Endodermal cell (in vitro differentiated cells): ENCODE results near the gene KRTAP5-3. TPM values are rescaled to one million over a fixed set of nuclear protein-coding genes. Genes with fewer than 3 reads are reported as not detected.

Experiments
- DNase-seq: peaks from one replicate; pipeline ENCODE4 v3.0.0-alpha.2; 2017
- H3K27ac ChIP-seq: 2 replicates; pipeline ENCODE4 v1.5.1; 2013; ENCODE audit warnings: mild to moderate bottlenecking, low read depth, low read length, moderate library complexity
- H3K27me3 ChIP-seq: 2 replicates; pipeline ENCODE4 v1.6.1; 2013; ENCODE audit warnings: mild to moderate bottlenecking, low read length, moderate library complexity; ENCODE audit not compliant: insufficient read depth, control insufficient read depth, poor library complexity, severe bottlenecking
- H3K36me3 ChIP-seq: 2 replicates; pipeline ENCODE4 v1.7.0; 2013; ENCODE audit warnings: mild to moderate bottlenecking, low read length, moderate library complexity; ENCODE audit not compliant: control insufficient read depth, insufficient read depth
- H3K4me1 ChIP-seq: one replicate; pipeline ENCODE4 v1.7.0; 2013; ENCODE audit warnings: low read length; ENCODE audit not compliant: control insufficient read depth, insufficient read depth
- H3K4me3 ChIP-seq: 2 replicates; pipeline ENCODE4 v1.5.1; 2013; ENCODE audit warnings: mild to moderate bottlenecking, low read length, moderate library complexity
- H3K9ac ChIP-seq: 2 replicates; pipeline ENCODE4 v1.6.1; 2013; ENCODE audit warnings: mild to moderate bottlenecking, low read length, moderate library complexity; ENCODE audit not compliant: poor library complexity, severe bottlenecking; ENCODE audit errors: extremely low read depth
- H3K9me3 ChIP-seq: 2 replicates; pipeline ENCODE4 v1.6.1; 2013; ENCODE audit warnings: mild to moderate bottlenecking, low read length, moderate library complexity; ENCODE audit not compliant: control insufficient read depth
- H3K27ac Mint-ChIP-seq: 2 replicates; pipeline ENCODE4 v1.8.0; 2020; ENCODE audit warnings: mixed read lengths
- H3K27me3 Mint-ChIP-seq: 2 replicates; pipeline ENCODE4 v1.8.0; 2021; ENCODE audit warnings: mild to moderate bottlenecking, mixed read lengths; ENCODE audit not compliant: insufficient read depth
- H3K36me3 Mint-ChIP-seq: 2 replicates; pipeline ENCODE4 v1.8.0; 2020; ENCODE audit warnings: low read depth, mixed read lengths
- H3K4me1 Mint-ChIP-seq: 2 replicates; pipeline ENCODE4 v1.8.0; 2020; ENCODE audit warnings: mixed read lengths
- H3K4me3 Mint-ChIP-seq: 2 replicates; pipeline ENCODE4 v1.8.0; 2020; ENCODE audit warnings: mild to moderate bottlenecking, moderate library complexity, mixed read lengths
- H3K9me3 Mint-ChIP-seq: 2 replicates; pipeline ENCODE4 v1.8.0; 2020; ENCODE audit warnings: mild to moderate bottlenecking, mixed read lengths
- WGBS, 2 experiments: methylation state at CpG; one replicate each; pipeline versions ENCODE4 v1.1.5 to v1.1.7; 2013; ENCODE audit warnings: missing lambda C conversion rate in 2 of 2, mixed read lengths in 1 of 2; ENCODE audit not compliant: insufficient coverage in 1 of 2, insufficient read length in 1 of 2; 5-methylcytosine and 5-hydroxymethylcytosine counted together
- total RNA-seq, 2 donors: library from RNA; stranded (reverse); fragmentation: NEBNext Ultra II Directional in 1 of 2; extraction: Animal tissue kit (Norgen Biotek cat#: 25700) in 1 of 2; gene quantifications; 2 replicates in 1 of 2; 3 replicates in 1 of 2; pipeline ENCODE4 v1.2.1, GENCODE V29; 2021
- TF ChIP-seq, protein P1 (sequence below): fragments of 200-600 bp; sonication (generic); conservative IDR thresholded peaks from 2 replicates; pipeline ENCODE4 v1.5.0; 2021; ENCODE audit warnings: antibody characterized with exemption, mild to moderate bottlenecking

The KRTAP5-3 gene
- total RNA-seq, 2 donors from 2014 or later = not detected

DNA sequence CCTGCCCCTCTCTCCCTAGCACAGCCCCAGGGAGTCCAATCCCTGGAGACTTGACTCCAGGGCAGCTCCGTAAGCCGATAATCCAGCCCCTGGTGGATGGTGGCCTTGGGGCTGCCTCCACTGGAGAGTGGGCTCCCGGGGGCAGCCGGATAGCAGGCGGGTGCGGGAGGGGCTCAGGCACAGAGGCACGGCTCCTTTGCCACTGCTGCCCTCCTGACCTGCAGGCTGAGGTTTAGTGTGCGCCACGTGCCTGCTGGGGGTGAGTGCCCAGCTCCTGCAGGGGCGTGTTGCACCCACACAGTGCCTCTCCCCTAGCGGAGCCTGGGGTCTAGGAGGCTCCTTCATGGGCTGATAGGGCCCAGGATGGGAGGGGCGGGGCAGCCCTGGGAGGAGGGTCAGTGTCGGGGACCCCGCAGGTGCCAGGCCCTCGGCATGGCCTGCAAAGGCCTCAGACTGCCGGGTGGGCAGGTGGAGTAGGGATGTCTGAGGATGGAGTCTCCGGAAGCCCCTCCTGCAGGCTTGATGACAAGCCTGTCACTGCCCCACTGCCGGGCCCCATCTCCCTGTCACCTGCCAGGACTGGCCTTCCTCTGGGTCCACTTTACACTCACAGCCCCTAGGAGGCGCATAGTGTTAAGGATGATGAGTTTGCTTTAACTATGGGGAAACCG, 41.7 kb downstream of the KRTAP5-3 start:
- peaks cover 2% of the 10 kb centered on the region for H3K27me3 Mint-ChIP-seq
- peaks cover 20% of the 10 kb centered on the region for H3K4me1 Mint-ChIP-seq

DNA sequence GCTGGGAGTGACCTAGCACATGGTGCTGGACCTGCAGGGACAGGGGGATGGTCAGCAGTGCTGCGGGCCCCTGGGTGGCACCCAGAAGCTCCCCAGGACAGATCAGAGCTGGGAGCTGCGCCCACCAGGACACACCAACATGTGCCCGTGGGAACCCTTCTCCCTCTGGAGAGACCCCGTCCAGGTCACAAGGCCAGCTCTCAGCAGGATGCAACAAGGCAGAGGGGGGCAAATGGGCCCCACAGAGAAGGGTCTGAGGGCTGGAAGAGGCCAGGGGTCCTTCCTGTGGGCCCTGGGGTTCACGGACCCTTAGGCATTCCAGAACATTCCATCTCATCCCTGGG, 42.4 kb downstream of the KRTAP5-3 start:
- Histone ChIP-seq H3K9ac (no peak overlapping the region), H3K4me1 (peaks cover 17% of the 10 kb centered on the region), H3K36me3 (no peaks in the 10 kb centered on the region), H3K9me3 (no peaks in the 10 kb centered on the region), H3K4me3 (no peak overlapping the region), H3K27me3 (peaks cover 9% of the 10 kb centered on the region), H3K27ac (no peak overlapping the region)
- Mint-ChIP-seq H3K4me3 (no peak overlapping the region), H3K27me3 (peaks cover 2% of the 10 kb centered on the region), H3K4me1 (peaks cover 20% of the 10 kb centered on the region), H3K36me3 (no peaks in the 10 kb centered on the region), H3K9me3 (no peaks in the 10 kb centered on the region), H3K27ac (no peak overlapping the region)
- WGBS, 2 experiments = 91 to 100% methylated on average over 2 to 5 of the region's 5 CpGs
- TF ChIP-seq, protein P1, sequence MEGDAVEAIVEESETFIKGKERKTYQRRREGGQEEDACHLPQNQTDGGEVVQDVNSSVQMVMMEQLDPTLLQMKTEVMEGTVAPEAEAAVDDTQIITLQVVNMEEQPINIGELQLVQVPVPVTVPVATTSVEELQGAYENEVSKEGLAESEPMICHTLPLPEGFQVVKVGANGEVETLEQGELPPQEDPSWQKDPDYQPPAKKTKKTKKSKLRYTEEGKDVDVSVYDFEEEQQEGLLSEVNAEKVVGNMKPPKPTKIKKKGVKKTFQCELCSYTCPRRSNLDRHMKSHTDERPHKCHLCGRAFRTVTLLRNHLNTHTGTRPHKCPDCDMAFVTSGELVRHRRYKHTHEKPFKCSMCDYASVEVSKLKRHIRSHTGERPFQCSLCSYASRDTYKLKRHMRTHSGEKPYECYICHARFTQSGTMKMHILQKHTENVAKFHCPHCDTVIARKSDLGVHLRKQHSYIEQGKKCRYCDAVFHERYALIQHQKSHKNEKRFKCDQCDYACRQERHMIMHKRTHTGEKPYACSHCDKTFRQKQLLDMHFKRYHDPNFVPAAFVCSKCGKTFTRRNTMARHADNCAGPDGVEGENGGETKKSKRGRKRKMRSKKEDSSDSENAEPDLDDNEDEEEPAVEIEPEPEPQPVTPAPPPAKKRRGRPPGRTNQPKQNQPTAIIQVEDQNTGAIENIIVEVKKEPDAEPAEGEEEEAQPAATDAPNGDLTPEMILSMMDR = no peak
- no peak for DNase-seq

More for the DNA sequence above, 41.7 kb downstream of the KRTAP5-3 start:
- Histone ChIP-seq H3K4me1 (peaks cover 17% of the 10 kb centered on the region), H3K27me3 (peaks cover 13% of the 10 kb centered on the region), H3K36me3 (no peaks in the 10 kb centered on the region), H3K9me3 (no peaks in the 10 kb centered on the region), H3K27ac (no peak overlapping the region), H3K9ac (no peak overlapping the region), H3K4me3 (no peak overlapping the region)
- H3K27ac Mint-ChIP-seq = no peak overlapping the region
- H3K36me3 Mint-ChIP-seq = no peaks in the 10 kb centered on the region
- no peak for DNase-seq
- no peak overlapping the region for H3K4me3 Mint-ChIP-seq
- TF ChIP-seq, protein P1 = peak; percentile 63
- 92% methylated on average over 11 to 16 of the region's 20 CpGs for WGBS, 2 experiments
- no peaks in the 10 kb centered on the region for H3K9me3 Mint-ChIP-seq

DNA sequence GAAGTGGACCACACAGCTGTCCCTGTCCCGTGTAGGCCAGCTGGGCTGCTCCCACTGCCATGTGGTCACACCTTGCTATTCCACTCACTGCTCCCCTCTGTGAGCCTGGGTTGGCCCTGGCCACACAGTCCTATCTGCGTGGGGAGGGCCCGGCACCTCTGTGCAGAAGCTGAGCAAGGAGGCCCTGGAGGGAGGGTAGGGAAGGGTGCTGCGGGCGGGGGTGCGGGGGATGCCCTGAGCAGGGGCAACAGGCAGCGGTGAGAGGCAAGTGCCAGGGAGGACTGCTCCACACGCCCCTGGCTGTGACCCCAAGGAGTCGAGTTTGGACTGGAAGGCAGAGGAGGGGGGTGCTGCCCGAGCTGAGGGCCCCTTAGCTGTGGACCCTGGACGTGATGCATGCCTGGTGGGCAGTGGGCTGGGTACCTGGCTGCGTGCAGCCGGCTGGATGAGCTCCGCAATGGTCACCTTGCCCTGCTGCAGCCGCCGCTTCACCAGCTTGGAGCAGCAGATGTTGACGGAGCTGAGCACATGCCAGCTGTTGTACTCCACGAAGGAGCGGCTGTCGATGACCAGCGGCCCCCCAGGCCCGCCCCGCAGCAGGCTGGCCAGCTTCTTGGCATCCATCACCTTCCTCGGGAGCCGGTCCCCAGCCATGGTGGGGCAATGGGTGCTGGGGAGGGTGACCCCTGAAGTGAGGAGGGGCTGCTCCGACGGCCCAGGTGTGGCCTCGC, 42.9 kb downstream of the KRTAP5-3 start:
- Mint-ChIP-seq H3K9me3 (no peaks in the 10 kb centered on the region), H3K4me3 (no peak overlapping the region), H3K27me3 (peaks cover 2% of the 10 kb centered on the region), H3K27ac (no peak overlapping the region), H3K4me1 (peaks cover 20% of the 10 kb centered on the region), H3K36me3 (no peaks in the 10 kb centered on the region)
- H3K4me3 ChIP-seq = no peak overlapping the region
- 91 to 94% methylated on average over 17 to 28 of the region's 28 CpGs for WGBS, 2 experiments
- TF ChIP-seq, protein P1 = no peak
- peaks cover 17% of the 10 kb centered on the region for H3K4me1 ChIP-seq
- DNase-seq = no peak
- peaks cover 4% of the 10 kb centered on the region for H3K27me3 ChIP-seq
- no peaks in the 10 kb centered on the region for H3K36me3 ChIP-seq
- no peak overlapping the region for H3K9ac ChIP-seq
- H3K9me3 ChIP-seq = no peaks in the 10 kb centered on the region
- no peak overlapping the region for H3K27ac ChIP-seq
